HepG2 (cell line): ENCODE results near the gene SPHK2. TPM values are rescaled to one million over a fixed set of nuclear protein-coding genes. Genes with fewer than 3 reads are reported as not detected.
A peak's percentile ranks its signal among the peaks of the same experiment; 100 is the strongest.

Experiments used
- MEF2D ChIP-seq: sonication (generic); formaldehyde crosslinking; IDR thresholded peaks from 2 replicates; pipeline ENCODE4 v1.5.1; 2020; ENCODE audit warnings: mild to moderate bottlenecking, missing genetic modification reagents
- MIER3 ChIP-seq: IDR thresholded peaks from 2 replicates; pipeline ENCODE4 v1.6.1; 2016; ENCODE audit warnings: missing compliant biosample characterization, borderline replicate concordance
- RXRA ChIP-seq: sonication (generic); formaldehyde crosslinking; IDR thresholded peaks from 2 replicates; pipeline ENCODE4 v1.5.1; 2020; ENCODE audit warnings: missing genetic modification reagents
- SALL1 ChIP-seq: sonication (generic); formaldehyde crosslinking; IDR thresholded peaks from 2 replicates; pipeline ENCODE4 v1.8.0; 2022; ENCODE audit warnings: mild to moderate bottlenecking, missing genetic modification reagents
- ZNF207 ChIP-seq: fragments of 450-650 bp; IDR thresholded peaks from 2 replicates; pipeline ENCODE4 v1.6.1; 2016; ENCODE audit warnings: antibody characterized with exemption, borderline replicate concordance
- ZNF577 ChIP-seq: sonication (generic); formaldehyde crosslinking; IDR thresholded peaks from 2 replicates; pipeline ENCODE4 v1.4.0; 2020; ENCODE audit warnings: mild to moderate bottlenecking, low read depth, missing genetic modification reagents, borderline replicate concordance
- polyA plus RNA-seq, 8 experiments: library from polyadenylated mRNA; depleted of rRNA in 3 of 8; stranded (reverse) in 7 of 8; unstranded in 1 of 8; fragments of >200 nt; fragmentation: Illumina TruSeq in 4 of 8; extraction: Trizol in 4 of 8; gene quantifications; 2 replicates each; pipeline versions ENCODE4 v1.2.1 to v1.2.3, GENCODE V29; 2011 to 2016; ENCODE audit warnings: low read depth in 4 of 8, missing spikeins in 1 of 8, mixed read lengths in 1 of 8; ENCODE audit not compliant: insufficient read depth in 1 of 8
- total RNA-seq, 5 experiments: library from RNA; depleted of rRNA; stranded (reverse); fragments of >200 nt; fragmentation: Illumina TruSeq; extraction: Trizol; gene quantifications; 2 replicates each; pipeline ENCODE4 v1.2.3, GENCODE V29; 2016; ENCODE audit warnings: low read depth in 1 of 5
- TF ChIP-seq, protein P1 (sequence below): sonication (generic); formaldehyde crosslinking; IDR thresholded peaks from 2 replicates; pipeline ENCODE4 v1.8.0; 2022; ENCODE audit warnings: missing genetic modification reagents, mild to moderate bottlenecking, inconsistent platforms, borderline replicate concordance
- TF ChIP-seq, protein P2 (sequence below): sonication (generic); formaldehyde crosslinking; IDR thresholded peaks from 2 replicates; pipeline ENCODE4 v1.4.0; 2020; ENCODE audit warnings: mild to moderate bottlenecking, low read depth, missing genetic modification reagents
- TF ChIP-seq, protein P3 (sequence below): sonication (generic); formaldehyde crosslinking; IDR thresholded peaks from 2 replicates; pipeline ENCODE4 v1.4.0; 2020; ENCODE audit warnings: missing genetic modification reagents
- TF ChIP-seq, protein P4 (sequence below): sonication (generic); formaldehyde crosslinking; IDR thresholded peaks from 2 replicates; pipeline ENCODE4 v1.4.0; 2020; ENCODE audit warnings: mild to moderate bottlenecking, missing genetic modification reagents
- TF ChIP-seq, protein P5 (sequence below): sonication (generic); formaldehyde crosslinking; IDR thresholded peaks from 2 replicates; pipeline ENCODE4 v1.9.0; 2021; ENCODE audit warnings: missing genetic modification reagents, mild to moderate bottlenecking, borderline replicate concordance
- TF ChIP-seq, protein P6 (sequence below): sonication (generic); formaldehyde crosslinking; IDR thresholded peaks from 2 replicates; pipeline ENCODE4 v1.5.1; 2020; ENCODE audit warnings: missing genetic modification reagents, mild to moderate bottlenecking, borderline replicate concordance

Gene SPHK2
- total and polyA plus RNA-seq, 2 of the 13 experiments (the other 11 are each of a cell fraction or from before 2014, with no cell fraction given), result 2.9 to 14.4 TPM

DNA sequence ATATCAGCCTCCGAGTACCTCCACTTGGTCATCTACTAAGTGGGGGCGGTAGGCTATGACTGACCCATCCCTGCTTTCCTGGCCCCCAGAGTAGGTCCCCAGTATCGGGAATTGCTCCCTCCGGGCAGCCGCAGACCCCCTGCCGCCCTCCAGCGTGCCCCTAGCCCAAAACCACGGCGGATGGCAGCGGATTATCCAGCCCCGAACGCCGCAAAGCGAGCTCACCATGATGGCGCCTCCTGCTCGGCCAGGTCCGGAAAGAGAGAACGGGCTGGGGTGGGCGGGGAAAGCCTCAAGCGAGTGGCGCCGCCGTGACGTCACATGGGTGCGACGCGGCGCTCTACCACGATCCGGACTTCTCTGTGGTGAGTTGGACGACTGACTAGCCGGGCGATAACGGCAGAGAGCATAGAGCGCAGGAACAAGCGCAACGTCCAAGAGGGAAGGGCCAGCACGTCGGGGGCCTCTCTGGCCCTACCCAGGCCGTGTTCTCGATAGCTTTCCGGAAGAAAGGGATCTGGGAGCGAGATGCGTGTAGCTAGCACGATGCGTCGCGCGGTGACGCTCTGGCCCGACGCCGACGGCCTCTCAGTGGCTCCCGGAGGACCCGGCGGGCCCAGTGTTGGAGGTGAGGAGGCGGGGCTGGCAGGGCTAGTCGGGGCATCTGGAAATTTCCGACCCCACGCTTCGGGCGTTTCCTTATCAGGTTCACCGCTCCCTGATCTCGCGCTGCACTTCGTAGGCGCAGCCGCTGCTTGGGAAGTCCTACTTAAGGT lies at the start of gene SPHK2, which contains the start of gene RPL18 (continued):
- TF ChIP-seq, protein P1, sequence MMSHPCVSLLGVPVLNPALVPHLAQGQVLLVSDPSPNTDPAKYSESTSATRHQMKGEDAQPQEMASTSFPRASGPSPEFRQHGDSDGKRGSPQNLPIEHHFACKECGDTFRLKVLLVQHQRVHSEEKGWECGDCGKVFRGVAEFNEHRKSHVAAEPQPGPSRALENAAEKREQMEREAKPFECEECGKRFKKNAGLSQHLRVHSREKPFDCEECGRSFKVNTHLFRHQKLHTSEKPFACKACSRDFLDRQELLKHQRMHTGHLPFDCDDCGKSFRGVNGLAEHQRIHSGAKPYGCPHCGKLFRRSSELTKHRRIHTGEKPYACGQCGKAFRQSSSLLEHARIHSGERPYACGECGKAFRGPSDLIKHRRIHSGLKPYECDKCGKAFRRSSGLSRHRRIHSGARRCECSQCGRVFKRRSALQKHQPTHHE, result peak; percentile 88; the same call in 1 of the 2 replicates
- TF ChIP-seq, protein P2, sequence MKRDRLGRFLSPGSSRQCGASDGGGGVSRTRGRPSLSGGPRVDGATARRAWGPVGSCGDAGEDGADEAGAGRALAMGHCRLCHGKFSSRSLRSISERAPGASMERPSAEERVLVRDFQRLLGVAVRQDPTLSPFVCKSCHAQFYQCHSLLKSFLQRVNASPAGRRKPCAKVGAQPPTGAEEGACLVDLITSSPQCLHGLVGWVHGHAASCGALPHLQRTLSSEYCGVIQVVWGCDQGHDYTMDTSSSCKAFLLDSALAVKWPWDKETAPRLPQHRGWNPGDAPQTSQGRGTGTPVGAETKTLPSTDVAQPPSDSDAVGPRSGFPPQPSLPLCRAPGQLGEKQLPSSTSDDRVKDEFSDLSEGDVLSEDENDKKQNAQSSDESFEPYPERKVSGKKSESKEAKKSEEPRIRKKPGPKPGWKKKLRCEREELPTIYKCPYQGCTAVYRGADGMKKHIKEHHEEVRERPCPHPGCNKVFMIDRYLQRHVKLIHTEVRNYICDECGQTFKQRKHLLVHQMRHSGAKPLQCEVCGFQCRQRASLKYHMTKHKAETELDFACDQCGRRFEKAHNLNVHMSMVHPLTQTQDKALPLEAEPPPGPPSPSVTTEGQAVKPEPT, result peak; percentile 30; the same call in 1 of the 2 replicates
- TF ChIP-seq MEF2D (peak; percentile 92), ZNF577 (CRISPR knock-in tag) (no peak), ZNF207 (no peak), MIER3 (CRISPR knock-in tag) (peak; percentile 98), SALL1 (CRISPR knock-in tag) (peak; percentile 89), RXRA (CRISPR knock-in tag) (peak; percentile 89)
- TF ChIP-seq, protein P3, sequence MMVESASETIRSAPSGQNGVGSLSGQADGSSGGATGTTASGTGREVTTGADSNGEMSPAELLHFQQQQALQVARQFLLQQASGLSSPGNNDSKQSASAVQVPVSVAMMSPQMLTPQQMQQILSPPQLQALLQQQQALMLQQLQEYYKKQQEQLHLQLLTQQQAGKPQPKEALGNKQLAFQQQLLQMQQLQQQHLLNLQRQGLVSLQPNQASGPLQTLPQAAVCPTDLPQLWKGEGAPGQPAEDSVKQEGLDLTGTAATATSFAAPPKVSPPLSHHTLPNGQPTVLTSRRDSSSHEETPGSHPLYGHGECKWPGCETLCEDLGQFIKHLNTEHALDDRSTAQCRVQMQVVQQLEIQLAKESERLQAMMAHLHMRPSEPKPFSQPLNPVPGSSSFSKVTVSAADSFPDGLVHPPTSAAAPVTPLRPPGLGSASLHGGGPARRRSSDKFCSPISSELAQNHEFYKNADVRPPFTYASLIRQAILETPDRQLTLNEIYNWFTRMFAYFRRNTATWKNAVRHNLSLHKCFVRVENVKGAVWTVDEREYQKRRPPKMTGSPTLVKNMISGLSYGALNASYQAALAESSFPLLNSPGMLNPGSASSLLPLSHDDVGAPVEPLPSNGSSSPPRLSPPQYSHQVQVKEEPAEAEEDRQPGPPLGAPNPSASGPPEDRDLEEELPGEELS, result peak; percentile 67
- TF ChIP-seq, protein P4, sequence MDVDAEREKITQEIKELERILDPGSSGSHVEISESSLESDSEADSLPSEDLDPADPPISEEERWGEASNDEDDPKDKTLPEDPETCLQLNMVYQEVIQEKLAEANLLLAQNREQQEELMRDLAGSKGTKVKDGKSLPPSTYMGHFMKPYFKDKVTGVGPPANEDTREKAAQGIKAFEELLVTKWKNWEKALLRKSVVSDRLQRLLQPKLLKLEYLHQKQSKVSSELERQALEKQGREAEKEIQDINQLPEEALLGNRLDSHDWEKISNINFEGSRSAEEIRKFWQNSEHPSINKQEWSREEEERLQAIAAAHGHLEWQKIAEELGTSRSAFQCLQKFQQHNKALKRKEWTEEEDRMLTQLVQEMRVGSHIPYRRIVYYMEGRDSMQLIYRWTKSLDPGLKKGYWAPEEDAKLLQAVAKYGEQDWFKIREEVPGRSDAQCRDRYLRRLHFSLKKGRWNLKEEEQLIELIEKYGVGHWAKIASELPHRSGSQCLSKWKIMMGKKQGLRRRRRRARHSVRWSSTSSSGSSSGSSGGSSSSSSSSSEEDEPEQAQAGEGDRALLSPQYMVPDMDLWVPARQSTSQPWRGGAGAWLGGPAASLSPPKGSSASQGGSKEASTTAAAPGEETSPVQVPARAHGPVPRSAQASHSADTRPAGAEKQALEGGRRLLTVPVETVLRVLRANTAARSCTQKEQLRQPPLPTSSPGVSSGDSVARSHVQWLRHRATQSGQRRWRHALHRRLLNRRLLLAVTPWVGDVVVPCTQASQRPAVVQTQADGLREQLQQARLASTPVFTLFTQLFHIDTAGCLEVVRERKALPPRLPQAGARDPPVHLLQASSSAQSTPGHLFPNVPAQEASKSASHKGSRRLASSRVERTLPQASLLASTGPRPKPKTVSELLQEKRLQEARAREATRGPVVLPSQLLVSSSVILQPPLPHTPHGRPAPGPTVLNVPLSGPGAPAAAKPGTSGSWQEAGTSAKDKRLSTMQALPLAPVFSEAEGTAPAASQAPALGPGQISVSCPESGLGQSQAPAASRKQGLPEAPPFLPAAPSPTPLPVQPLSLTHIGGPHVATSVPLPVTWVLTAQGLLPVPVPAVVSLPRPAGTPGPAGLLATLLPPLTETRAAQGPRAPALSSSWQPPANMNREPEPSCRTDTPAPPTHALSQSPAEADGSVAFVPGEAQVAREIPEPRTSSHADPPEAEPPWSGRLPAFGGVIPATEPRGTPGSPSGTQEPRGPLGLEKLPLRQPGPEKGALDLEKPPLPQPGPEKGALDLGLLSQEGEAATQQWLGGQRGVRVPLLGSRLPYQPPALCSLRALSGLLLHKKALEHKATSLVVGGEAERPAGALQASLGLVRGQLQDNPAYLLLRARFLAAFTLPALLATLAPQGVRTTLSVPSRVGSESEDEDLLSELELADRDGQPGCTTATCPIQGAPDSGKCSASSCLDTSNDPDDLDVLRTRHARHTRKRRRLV (CRISPR knock-in tag), result no peak; the same call in 1 of the 2 replicates
- TF ChIP-seq, protein P5, sequence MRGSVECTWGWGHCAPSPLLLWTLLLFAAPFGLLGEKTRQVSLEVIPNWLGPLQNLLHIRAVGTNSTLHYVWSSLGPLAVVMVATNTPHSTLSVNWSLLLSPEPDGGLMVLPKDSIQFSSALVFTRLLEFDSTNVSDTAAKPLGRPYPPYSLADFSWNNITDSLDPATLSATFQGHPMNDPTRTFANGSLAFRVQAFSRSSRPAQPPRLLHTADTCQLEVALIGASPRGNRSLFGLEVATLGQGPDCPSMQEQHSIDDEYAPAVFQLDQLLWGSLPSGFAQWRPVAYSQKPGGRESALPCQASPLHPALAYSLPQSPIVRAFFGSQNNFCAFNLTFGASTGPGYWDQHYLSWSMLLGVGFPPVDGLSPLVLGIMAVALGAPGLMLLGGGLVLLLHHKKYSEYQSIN (CRISPR knock-in tag), result no peak; the same call in 1 of the 2 replicates
- TF ChIP-seq, protein P6, sequence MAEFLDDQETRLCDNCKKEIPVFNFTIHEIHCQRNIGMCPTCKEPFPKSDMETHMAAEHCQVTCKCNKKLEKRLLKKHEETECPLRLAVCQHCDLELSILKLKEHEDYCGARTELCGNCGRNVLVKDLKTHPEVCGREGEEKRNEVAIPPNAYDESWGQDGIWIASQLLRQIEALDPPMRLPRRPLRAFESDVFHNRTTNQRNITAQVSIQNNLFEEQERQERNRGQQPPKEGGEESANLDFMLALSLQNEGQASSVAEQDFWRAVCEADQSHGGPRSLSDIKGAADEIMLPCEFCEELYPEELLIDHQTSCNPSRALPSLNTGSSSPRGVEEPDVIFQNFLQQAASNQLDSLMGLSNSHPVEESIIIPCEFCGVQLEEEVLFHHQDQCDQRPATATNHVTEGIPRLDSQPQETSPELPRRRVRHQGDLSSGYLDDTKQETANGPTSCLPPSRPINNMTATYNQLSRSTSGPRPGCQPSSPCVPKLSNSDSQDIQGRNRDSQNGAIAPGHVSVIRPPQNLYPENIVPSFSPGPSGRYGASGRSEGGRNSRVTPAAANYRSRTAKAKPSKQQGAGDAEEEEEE (CRISPR knock-in tag), result 0 out of 2 replicates have a peak, but pooled peaks have one; percentile 49
